ENCODE data around the gene DLEU7.

DLEU7 gene

GRCh38 chr13:50793026-50793425, 50.5 kb downstream of the DLEU7 start:
- no peak for DNase-seq (ENCODE audit: low read depth in 2 of 2)

GRCh38 chr13:50788551-50789210, 54.8 kb downstream of the DLEU7 start:
- no peak for DNase-seq (ENCODE audit: low read depth in 2 of 2)

DNA sequence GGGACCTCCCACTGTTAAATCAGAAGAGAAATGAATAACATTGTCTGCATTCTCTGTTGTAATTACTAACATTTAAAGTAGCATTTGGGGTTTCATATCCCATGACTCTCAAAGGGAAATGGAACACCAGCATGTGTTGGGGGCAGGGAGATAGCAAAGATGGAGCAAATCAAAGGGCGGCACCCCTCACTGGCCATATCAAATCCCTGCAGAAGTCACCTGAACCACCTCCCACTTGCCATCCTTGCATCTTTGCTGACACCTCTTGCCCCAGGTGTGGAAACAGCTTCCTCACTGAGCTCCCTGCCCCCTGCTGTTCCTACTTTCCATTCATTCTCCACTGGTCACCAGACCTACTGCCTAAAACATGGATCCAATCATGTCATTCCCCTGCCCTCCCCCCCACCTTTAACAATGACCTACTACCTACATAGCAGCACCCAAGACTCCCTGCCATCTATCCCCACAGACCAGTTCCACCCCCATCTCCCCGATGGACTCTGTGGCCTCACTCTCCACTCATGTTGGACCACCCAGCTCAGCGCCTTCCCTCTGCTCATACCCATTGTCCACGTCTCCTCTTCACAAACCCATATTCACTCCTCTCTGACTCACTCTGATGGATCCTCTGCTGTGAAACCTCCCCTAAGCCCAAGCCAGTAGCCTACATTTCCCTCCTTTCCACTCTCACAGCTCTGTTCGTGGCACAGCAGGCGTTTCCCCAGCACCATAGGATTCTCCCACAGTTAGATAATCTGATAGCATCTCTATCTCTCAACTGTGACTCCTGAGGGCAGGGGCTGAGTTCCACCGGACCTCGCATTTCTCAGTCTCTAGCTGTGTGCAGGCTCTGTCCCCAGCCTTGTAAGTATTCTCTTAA, 55.9 kb downstream of the DLEU7 start:
- DNase-seq (ENCODE audit: low read depth in 2 of 2) = no peak

DNA sequence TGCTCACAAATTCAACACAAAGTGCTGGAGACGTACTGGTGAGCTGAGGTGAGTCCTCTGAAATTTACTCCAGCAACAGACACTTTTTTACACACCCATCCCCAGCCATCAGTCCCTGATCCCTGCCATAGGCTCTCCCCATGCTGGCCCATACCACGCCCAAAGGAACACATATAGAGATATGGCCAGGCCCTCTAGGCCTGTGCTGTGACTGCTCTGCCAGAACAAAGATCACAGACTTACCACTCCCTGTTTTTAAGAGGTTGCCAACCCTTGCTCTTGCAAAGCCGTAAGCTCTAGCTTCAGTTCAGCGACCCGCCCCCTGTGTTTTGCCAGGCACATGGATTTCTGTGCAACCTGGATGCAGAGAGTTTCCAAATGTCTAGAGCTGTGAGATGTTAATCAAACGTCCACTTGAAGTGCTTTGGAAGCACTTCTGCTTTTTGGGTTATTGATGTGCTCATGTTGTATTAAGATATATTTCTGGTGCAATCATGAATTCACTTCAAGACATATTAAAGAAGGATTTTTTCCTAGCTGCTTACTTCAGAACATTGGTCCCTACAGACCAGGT, 59.7 kb downstream of the DLEU7 start:
- no peak for DNase-seq (ENCODE audit: low read depth in 2 of 2)

- DNase-seq (ENCODE audit: low read depth in 2 of 2) = no peak
These were observed 60.4 kb downstream of the DLEU7 start for GRCh38 chr13:50783066-50783465.

DNA sequence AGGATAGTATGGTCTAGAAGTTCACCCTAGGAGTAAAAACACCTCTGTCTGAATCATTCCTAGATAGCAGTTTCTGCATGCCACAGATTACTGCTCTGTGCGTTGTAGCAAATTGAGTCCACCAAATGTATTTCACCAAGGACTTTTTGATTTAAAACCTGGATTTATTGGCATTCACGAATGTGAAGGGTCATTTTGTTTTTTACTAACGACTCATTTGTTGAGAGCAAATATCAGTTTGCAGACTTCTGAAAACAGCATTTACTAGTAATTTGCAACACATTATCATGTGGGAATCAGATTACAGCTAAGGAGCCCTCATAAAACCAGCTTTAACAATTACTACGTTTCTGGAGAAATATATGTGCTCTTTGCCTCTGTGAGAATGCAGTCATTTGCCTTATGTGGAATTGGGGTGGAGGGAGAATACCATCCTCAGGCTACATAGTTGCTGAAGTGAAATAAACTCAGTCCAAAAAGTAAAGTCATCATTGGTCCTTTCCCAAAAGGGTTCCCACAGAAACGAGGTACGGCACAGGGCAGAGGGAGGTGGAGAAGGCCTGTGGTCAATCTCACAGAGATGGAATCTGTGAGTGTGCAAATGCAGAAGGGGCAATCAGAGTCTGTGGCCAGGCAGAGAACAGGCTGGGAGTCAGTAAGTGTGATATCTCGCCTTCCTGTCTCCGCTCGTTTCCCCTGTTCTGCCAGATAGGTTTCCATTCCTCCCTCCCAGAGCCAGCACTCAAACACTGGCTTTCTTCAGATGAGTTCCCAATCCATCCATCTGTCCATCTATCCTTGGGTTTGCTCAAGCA, 63.1 kb downstream of the DLEU7 start:
- no peak for DNase-seq (ENCODE audit: low read depth in 2 of 2)

DNA sequence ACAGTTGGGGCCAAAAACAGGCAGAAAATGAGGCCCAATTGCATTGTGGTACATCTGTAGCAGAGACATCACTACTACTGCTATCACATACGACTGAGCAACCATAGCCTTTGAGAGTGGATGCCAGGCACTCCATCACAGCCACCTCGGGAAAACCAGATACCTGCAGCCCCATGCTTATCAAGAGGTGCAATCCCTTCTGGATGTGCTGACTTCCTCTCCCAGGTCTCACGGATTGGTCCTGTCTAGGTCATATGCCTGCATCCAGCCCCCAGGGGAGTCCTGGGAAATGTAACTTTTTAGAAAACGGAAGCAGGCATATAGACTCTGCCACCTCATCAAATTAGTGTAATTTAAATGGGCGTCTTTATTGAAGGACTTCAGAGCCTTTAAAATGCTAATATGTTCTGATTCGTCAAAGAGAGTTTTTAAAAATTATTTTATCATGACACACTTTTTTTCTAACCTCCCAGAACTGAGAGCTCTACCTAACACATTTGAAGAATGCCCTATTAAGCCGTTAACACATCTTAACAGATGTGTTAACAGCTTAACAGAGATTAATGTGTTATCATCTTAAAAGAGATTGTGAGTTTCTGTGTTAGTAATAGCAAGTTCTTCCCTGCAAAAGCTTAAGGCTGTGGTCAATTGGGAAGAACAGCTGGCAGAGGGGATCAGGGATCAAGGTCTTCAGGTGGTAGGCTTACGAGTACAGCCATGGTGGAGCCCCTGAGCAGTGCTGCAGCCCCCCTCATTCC, 63.9 kb downstream of the DLEU7 start:
- DNase-seq (ENCODE audit: low read depth in 2 of 2) = no peak
